Measurements from ENCODE around the gene NOP56.
"Not testable (repeated sequence)": the region's sequence is repeated elsewhere in the genome, so short reads cannot be mapped to it uniquely, and the experiment has no call there.

NOP56 gene

GRCh38 chr20:2640899-2641298 is 11.5 kb upstream of the NOP56 start:
- DNase-seq, result no peak

GRCh38 chr20:2643708-2644107 is 8.7 kb upstream of the NOP56 start:
- DNase-seq, result no peak

DNA sequence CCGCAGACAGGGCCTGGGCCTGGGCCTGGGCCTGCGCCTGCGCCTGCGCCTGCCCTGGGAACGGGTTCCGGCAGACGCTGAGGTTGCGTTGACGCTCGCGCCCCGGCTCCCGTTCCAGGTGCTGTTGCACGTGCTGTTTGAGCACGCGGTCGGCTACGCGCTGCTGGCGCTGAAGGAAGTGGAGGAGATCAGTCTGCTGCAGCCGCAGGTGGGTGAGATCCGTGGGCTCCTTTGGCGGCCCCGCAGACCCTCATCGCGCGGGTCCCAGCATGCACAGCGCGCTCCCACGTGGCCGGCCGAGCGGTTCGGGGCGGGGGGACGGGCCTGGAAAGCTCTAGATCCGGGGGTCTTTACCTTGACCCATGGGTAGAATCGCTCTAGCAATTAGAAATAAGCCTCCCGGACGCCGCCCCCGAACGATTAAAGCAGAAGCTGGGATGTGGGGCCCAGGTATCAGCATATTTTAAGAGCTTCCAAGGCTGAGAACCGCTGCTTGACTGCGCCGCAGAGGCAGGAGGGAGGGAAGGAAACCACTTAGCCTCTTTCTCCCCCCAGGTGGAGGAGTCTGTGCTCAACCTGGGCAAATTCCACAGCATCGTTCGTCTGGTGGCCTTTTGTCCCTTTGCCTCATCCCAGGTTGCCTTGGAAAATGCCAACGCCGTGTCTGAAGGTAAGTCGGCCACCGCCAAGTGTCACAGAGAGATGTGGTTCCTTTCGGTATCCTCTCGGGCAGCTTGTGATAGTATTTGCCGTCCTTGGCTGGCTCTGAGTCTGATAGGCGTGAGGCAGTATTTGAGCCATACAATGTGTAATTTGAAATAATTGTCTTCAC is 508 bp downstream of the NOP56 start:
- DNase-seq, result no peak

DNA sequence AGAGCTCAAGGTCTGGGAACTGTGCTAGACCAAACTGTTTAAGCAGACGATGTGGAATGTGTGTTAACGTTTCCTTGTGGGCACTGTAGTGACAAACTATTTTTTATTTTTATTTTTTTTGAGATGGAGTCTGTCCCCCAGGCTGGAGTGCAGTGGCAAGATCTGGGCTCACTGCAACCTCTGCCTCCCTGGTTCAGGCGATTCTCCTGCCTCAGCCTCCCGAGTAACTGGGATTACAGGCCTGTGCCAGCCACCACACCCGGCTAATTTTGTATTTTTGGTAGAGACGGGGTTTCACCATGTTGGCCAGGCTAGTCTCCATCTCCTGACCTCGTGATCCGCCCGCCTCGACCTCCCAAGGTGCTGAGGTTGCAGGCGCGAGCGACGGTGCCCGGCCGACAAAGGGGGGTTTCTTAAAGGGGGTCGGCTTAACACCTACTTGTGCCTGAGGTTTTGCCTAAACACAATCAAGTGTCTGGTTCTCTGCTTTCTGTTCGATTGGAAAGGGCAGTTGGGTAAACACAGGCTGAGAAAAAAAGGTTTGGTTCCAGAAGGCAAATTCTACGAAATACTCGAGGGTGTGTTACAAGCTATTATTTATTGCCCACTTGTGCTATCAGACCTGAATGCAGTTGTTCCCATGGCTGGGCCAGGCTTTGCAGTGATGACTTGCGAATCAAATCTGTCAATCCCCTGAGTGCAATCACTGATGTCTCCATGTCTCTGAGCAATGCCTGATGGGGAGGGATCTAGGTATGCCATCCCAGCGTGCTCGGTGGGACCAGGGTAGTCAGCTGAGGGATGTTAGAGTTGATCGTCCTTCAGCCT is 1.3 kb downstream of the NOP56 start:
- DNase-seq, result no peak

DNA sequence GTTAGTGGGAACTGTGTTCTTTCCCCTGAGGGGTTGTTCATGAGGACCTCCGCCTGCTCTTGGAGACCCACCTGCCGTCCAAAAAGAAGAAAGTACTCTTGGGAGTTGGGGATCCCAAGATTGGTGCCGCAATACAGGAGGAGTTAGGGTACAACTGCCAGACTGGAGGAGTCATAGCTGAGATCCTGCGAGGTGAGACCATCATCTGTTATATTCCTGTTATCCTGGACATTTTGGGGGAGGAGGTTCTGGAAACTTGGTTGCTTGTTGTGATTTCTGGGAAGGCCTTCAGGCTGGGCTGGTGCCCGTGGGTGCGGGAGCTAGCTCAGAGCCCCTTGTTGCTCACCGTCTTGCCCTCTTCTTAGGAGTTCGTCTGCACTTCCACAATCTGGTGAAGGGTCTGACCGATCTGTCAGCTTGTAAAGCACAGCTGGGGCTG is 2.0 kb downstream of the NOP56 start:
- no peak for DNase-seq

DNA sequence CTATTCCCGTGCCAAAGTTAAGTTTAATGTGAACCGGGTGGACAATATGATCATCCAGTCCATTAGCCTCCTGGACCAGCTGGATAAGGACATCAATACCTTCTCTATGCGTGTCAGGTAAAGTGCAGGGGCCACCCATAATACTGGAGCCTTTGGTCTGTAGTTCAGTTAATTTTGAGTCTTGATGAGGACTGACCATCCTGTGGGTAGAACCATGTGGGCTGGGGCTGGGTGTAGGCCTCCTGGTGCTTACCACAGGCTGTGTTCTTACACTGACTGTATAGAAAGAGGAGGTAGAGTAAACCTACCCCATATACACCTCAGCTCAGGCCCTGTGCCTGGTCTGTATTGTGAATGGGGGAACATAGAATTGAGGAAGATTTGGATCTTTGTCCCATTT is 2.4 kb downstream of the NOP56 start:
- DNase-seq, result no peak

- no peak for DNase-seq
Observed at GRCh38 chr20:2655331-2656116, 3.1 kb downstream of the NOP56 start.

DNA sequence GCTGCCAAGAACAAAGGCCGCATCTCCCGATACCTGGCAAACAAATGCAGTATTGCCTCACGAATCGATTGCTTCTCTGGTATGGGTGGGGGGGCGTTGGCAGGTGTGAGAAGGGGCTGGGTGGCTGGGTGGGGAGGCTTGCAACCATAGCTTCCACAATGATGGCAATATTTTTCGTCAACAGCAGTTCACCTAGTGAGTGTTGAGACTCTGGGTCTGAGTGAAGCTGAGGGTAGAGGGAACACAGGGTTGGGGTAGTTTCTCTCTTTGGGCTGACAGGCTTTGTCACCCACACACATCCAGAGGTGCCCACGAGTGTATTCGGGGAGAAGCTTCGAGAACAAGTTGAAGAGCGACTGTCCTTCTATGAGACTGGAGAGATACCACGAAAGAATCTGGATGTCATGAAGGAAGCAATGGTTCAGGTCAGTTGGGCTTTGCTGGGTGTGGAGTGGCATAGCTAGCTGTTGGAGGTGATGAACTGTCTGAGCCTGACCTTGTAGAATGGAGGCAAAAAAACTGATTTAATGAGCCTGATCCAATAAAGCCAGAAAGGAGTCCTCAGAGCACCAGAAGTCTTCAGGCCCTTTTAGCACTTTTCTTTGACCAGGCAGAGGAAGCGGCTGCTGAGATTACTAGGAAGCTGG is 4.2 kb downstream of the NOP56 start:
- DNase-seq, result no peak

DNA sequence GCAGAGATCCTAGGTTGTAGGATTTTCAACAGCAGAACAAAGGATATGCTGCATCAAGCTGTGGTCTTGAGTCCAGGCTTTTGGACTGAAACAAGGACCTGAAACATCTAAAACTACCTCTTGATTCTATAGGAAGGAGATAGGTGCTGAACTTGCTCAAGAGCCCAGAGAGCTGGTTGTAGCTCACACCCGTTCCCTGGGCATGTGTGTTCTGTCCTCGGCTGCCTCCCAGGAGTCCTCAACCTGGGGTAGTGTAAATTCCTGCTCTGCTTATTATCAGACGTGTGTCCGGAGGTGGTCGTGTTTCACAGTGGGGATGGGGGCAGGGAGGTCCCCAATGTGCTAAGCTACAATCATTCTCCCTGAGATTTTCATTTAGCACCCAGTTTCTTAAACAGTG is 4.8 kb downstream of the NOP56 start:
- no peak for DNase-seq

- DNase-seq, result no peak
Observed at GRCh38 chr20:2657674-2658073, 5.2 kb downstream of the NOP56 start.

DNA sequence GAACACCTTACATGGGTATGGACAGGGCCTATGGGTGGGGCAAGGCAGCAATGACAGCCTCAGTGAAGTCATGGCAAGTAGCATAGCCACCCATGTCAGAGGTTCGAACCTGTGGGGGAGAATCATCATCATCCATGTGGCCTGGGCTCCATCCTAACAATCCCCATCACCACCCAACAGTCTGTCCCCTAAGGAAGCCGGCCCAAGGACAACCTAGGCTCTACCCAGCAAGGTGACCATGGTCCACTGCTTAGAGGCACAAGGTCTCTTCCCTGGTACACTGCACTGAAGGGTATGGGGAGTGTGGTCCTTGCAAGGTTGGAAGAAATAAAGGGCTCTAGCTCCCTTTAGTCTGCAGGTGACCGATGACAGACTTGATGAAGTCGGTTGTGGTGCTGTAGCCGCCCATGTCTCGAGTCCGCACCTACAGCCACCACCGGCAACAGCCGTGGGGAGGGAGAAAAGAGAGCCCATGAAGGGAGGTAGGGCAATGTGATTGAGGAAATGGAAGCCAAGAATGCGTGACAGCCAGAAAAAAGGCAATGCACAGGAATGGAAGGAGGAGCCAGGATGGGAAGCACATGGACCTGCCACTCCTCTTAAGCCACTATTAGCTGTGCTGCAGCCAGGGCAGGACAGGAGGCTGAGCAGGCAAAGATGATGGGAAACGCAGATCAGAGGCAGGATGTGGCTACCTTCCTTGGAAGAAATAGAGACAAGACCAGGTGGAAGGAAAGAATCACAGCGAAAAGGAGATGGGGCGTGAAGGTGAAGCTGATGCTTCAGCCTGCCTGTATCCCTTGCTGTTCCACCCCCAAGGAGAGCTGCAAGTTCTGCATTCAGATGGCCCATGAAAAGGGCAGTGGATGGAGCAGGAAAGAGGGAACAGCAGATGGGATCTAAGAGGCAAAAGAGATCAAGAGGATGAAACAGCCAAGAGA is 6.3 kb downstream of the NOP56 start:
- no peak for DNase-seq

GRCh38 chr20:2659547-2659946 is 7.1 kb downstream of the NOP56 start:
- DNase-seq, result no peak

GRCh38 chr20:2663364-2663886 is 11.0 kb downstream of the NOP56 start:
- DNase-seq, result no peak

- DNase-seq, result peak; percentile 90
Observed at GRCh38 chr20:2663887-2664719, 11.7 kb downstream of the NOP56 start, which contains the start of gene IDH3B. TSS of gene IDH3B (minus strand) at chr20:2664216. CDS start at chr20:2664188, 28 bp downstream.

- DNase-seq, result no peak
Observed at GRCh38 chr20:2671977-2672376, 19.5 kb downstream of the NOP56 start.

DNA sequence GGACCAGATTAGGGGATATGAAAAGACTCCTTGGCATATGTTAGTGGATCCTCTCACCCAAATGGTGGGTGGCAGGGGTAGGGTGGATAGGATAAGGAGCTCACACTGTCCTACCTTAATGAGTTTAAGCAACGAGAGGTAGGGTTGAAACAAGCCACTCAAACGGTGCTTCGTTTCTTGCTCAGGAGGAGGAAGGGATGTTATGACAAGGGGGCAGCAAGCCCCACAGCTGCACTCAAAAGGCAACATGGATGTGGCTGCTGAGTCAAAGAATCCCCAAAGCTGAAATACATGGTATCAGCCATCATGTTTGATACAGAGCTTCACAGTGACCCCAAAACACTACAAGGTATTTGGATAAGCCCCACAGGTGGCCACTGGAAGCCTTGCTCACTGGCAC is 20.0 kb downstream of the NOP56 start:
- no peak for DNase-seq

DNA sequence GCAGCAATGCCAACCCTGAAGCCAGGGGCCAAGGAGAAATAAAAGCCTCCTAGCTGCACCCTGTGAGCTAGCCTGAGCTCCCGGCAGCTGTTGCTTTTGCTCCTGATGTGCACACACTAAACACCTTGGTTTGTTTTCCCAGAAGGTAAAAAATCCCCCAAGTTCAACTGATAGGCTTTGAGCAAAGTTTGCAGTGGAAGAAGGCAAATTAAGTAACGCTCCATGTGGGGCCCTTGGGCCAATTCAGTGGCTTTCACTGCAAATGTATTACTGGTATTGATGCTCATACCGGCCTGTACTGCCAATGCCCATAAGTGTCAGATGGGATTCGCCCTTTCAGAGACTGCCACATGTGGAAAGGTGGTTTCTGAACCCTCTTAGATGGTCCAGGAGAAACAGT is 21.0 kb downstream of the NOP56 start:
- DNase-seq, result no peak

GRCh38 chr20:2680046-2680445 is 27.6 kb downstream of the NOP56 start:
- DNase-seq, result no peak

GRCh38 chr20:2682040-2682439 is 29.6 kb downstream of the NOP56 start:
- DNase-seq, result not testable (repeated sequence)

GRCh38 chr20:2684817-2685216 is 32.4 kb downstream of the NOP56 start:
- DNase-seq, result peak; percentile 19
